RWPE2 (cell line): ENCODE results near the gene TBC1D9B.

Experiments used
- ATAC-seq: fragments of 200-7000 bp; cut with Tn5 transposase; 3 replicates; pipeline ENCODE4 v1.9.1; 2021; ENCODE audit warnings: low read depth
- DNase-seq: peaks from one replicate; pipeline ENCODE4 v3.0.0-alpha.2; 2020; ENCODE audit warnings: low spot score
- H3K27ac ChIP-seq: fragments of 450-650 bp; 2 replicates; pipeline ENCODE4 v1.5.1; 2017; ENCODE audit warnings: mild to moderate bottlenecking; ENCODE audit not compliant: poor library complexity, severe bottlenecking
- H3K27me3 ChIP-seq: fragments of 250-450 bp; sonication (Bioruptor Pico); 2 replicates; pipeline ENCODE4 v1.5.1; 2021; ENCODE audit warnings: mild to moderate bottlenecking, moderate library complexity; ENCODE audit not compliant: insufficient read depth, poor library complexity, severe bottlenecking
- H3K36me3 ChIP-seq: fragments of 250-450 bp; sonication (Bioruptor Pico); 2 replicates; pipeline ENCODE4 v1.5.1; 2020; ENCODE audit warnings: low read depth, mild to moderate bottlenecking, moderate library complexity
- H3K4me1 ChIP-seq: fragments of 250-450 bp; sonication (Bioruptor Pico); 2 replicates; pipeline ENCODE4 v1.5.1; 2021; ENCODE audit warnings: mild to moderate bottlenecking, moderate library complexity; ENCODE audit not compliant: insufficient read depth, poor library complexity, severe bottlenecking
- H3K4me3 ChIP-seq: fragments of 250-450 bp; sonication (Bioruptor Pico); 2 replicates; pipeline ENCODE4 v1.5.1; 2021; ENCODE audit warnings: mild to moderate bottlenecking, moderate library complexity; ENCODE audit not compliant: severe bottlenecking
- H3K9me3 ChIP-seq: fragments of 250-450 bp; sonication (Bioruptor Pico); 2 replicates; pipeline ENCODE4 v1.5.1; 2021; ENCODE audit warnings: mild to moderate bottlenecking, moderate library complexity; ENCODE audit not compliant: severe bottlenecking
- TF ChIP-seq, protein P1 (sequence below): fragments of 450-650 bp; IDR thresholded peaks from one replicate; pipeline ENCODE4 v1.5.1; 2017; ENCODE audit warnings: mild to moderate bottlenecking, moderate library complexity; ENCODE audit not compliant: poor library complexity, severe bottlenecking

The TBC1D9B gene

DNA sequence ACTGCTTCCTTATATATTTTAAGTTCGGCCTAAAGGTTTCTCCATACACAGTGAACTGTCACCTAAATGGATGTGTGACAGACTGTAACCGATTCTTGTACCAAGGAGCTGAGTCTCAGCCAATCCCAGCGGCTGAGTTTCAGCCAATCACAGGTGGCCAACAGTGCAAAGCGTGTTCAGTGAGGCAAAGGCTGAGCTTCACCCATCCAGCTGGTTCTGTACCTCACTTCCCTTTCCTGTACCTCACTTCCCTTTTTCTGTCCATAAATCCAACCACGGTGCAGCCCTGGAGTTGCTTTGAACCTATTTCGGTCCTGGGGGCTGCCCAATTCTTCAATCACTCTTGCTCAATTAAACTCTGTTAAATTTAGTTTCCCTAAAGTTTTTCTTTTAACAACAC is 15.7 kb upstream of the TBC1D9B start:
- ATAC-seq (no peak), DNase-seq (no peak)
- H3K27ac ChIP-seq, result no peak overlapping the region
- H3K9me3 ChIP-seq, result no peaks in the 10 kb centered on the region
- no peaks in the 10 kb centered on the region for H3K27me3 ChIP-seq
- TF ChIP-seq, protein P1, sequence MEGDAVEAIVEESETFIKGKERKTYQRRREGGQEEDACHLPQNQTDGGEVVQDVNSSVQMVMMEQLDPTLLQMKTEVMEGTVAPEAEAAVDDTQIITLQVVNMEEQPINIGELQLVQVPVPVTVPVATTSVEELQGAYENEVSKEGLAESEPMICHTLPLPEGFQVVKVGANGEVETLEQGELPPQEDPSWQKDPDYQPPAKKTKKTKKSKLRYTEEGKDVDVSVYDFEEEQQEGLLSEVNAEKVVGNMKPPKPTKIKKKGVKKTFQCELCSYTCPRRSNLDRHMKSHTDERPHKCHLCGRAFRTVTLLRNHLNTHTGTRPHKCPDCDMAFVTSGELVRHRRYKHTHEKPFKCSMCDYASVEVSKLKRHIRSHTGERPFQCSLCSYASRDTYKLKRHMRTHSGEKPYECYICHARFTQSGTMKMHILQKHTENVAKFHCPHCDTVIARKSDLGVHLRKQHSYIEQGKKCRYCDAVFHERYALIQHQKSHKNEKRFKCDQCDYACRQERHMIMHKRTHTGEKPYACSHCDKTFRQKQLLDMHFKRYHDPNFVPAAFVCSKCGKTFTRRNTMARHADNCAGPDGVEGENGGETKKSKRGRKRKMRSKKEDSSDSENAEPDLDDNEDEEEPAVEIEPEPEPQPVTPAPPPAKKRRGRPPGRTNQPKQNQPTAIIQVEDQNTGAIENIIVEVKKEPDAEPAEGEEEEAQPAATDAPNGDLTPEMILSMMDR, result no peak
- no peaks in the 10 kb centered on the region for H3K4me1 ChIP-seq
- no peaks in the 10 kb centered on the region for H3K36me3 ChIP-seq
- no peak overlapping the region for H3K4me3 ChIP-seq

DNA sequence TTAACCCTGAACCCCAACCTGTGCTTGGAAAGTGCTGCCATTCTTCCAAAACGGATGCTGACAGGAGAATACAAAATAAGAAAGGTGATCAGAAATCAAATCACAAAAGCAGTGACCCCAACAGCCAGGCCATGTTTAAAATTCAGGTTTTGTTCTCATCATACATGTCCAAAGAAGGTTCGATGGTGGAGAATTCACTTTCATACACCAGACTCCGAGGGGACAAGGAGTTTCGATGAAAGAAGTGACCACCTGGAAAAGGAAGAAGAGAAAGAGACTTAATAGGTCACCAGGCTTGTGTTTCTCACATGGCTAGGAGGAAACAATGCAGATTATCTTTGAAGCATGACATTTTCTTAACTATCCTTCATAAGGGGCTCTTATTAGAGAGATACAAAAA is 12.5 kb upstream of the TBC1D9B start:
- Histone ChIP-seq H3K36me3 (no peaks in the 10 kb centered on the region), H3K27me3 (no peaks in the 10 kb centered on the region), H3K4me1 (no peaks in the 10 kb centered on the region), H3K27ac (no peak overlapping the region), H3K4me3 (no peak overlapping the region), H3K9me3 (no peaks in the 10 kb centered on the region)
- TF ChIP-seq, protein P1, result no peak
- DNase-seq, result no peak
- no peak for ATAC-seq

DNA sequence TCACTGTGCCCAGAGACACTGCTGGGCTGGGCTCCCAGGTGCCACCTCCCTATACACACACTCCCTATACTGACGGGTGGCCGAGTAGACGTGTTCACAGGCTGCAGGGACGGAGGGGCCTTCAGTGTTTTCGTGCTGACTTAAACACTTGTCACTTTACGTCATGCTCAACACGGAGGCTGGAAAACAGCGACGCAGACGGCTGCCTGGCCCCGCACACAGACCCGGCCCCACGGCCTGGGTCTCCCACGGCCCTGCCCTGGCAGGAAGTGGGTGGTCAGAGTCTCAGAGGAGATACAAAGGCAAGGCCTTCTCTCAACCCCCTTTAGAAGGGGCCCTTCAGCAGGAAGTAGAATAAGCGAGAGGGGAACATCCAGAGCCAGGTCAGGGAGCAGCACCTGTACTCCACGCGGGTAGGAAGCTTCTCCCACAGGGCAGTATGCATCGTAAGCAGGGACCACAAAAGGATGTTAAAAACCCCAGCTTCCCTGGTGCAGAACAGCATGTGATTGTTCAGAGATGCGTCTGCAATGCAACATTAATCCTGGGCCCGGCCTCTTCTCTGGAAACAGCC is 11.9 kb upstream of the TBC1D9B start:
- no peaks in the 10 kb centered on the region for H3K36me3 ChIP-seq
- no peak overlapping the region for H3K4me3 ChIP-seq
- H3K4me1 ChIP-seq, result peaks cover under 1% of the 10 kb centered on the region
- DNase-seq (no peak), ATAC-seq (no peak)
- H3K9me3 ChIP-seq, result no peaks in the 10 kb centered on the region
- TF ChIP-seq, protein P1, result no peak
- H3K27me3 ChIP-seq, result no peaks in the 10 kb centered on the region
- H3K27ac ChIP-seq, result no peak overlapping the region

DNA sequence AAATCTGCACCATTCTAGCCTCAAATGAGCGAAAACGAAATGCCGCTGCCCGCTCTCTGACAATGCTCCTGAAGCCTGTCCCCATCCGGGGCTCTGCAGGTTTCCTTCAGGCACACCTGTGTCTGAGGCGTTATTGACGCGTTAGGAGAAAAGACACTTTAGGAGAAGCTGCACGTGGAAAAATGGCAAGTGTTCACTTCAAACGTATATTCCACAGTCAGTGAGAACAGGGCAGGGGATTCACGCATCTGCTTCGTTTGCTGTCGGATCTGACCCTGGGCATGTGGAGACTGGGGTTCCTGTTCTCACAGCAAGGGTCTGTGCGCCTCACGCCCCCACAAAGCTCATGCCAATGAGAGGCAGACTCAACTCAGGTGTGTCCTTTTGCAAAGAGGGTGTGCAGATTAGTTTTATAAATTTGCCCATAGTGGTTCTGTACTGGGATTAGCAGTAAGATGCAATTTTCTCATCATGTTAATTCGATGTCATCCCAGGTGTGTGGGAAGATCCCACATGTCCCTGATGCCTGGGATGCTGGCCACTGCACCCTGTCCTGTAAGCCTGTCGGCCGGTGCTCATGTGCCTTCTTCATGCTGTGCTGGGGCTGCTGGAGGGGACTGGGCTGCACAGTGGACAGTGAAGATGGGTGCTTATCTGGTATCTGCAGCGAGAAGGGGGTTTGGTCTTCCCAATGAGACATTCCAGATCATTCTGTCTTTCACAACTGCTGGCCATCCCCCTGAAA is 11.2 kb upstream of the TBC1D9B start:
- Histone ChIP-seq H3K36me3 (no peaks in the 10 kb centered on the region), H3K9me3 (no peaks in the 10 kb centered on the region), H3K27me3 (no peaks in the 10 kb centered on the region), H3K4me3 (no peak overlapping the region), H3K27ac (no peak overlapping the region), H3K4me1 (peaks cover 7% of the 10 kb centered on the region)
- ATAC-seq, result no peak
- DNase-seq, result no peak
- TF ChIP-seq, protein P1, result no peak

DNA sequence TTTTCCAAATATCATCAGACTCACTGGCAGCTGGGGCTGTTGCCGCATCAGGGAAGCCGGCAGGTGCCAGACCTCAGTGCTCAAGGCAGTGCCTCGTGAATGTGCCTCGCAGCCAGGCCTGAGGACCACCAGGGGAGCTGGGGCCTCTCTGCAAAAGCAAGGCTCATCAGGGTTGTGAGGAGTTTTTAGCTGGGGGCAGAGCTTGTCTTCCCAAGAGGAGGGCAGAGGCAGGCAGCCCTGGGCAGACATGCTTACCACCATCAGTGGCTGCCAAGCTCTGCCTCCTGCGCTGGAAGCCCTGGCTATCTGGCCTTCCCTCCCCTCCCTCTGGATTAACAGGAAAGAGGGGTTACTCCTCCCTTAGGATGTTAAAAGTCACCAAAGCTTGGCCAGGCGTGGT is 8.8 kb upstream of the TBC1D9B start:
- H3K4me3 ChIP-seq, result no peak overlapping the region
- H3K36me3 ChIP-seq, result no peaks in the 10 kb centered on the region
- DNase-seq, result no peak
- no peaks in the 10 kb centered on the region for H3K9me3 ChIP-seq
- peaks cover 13% of the 10 kb centered on the region for H3K4me1 ChIP-seq
- H3K27me3 ChIP-seq, result no peaks in the 10 kb centered on the region
- ATAC-seq, result no peak
- TF ChIP-seq, protein P1, result no peak
- H3K27ac ChIP-seq, result no peak overlapping the region
